ENCODE measurements around the gene COMMD1. TPM values are rescaled to one million over a fixed set of nuclear protein-coding genes. Genes with fewer than 3 reads are reported as not detected.

Gene COMMD1
- polyA plus RNA-seq, 1 of the 3 experiments (the other 2 are of a cell fraction) = 32.5 TPM

- TF ChIP-seq EZH2phosphoT487 (IDR thresholded peaks at IDR 0.05; ENCODE audit: borderline replicate concordance, low read depth) (no peak), CHD2 (IDR thresholded peaks at IDR 0.05; ENCODE audit: low read length, partially characterized antibody) (peak; percentile 74), RXRA (IDR thresholded peaks at IDR 0.05; ENCODE audit: borderline replicate concordance, low read depth) (no peak), MAX (IDR thresholded peaks at IDR 0.05; ENCODE audit: low read depth) (peak; percentile 75), TEAD4 (IDR thresholded peaks at IDR 0.05; ENCODE audit: borderline replicate concordance, insufficient read depth) (0 out of 2 replicates have a peak, but pooled peaks have one; percentile 45), NRF1 (IDR thresholded peaks at IDR 0.05; ENCODE audit: low read depth, low read length) (no peak), SIN3A (IDR thresholded peaks at IDR 0.05; ENCODE audit: borderline replicate concordance, low read depth, low read length) (no peak), RCOR1 (IDR thresholded peaks at IDR 0.05; ENCODE audit: low read length) (peak; percentile 77), FOXM1 (IDR thresholded peaks at IDR 0.05; ENCODE audit: low read depth) (0 out of 2 replicates have a peak, but pooled peaks have one; percentile 24), POLR2AphosphoS5 (IDR thresholded peaks at IDR 0.05; ENCODE audit: low read depth, low read length) (peak; percentile 56; the same call in 1 of the 2 replicates)
These were observed 244.2 kb downstream of the COMMD1 start (continued) for GRCh38 chr2:62149708-62150107.

- DNase-seq = no peak
- H3K9ac ChIP-seq = no peak overlapping the region
- H3K36me3 ChIP-seq (replicated peaks in 1 of 2; ENCODE audit: control insufficient read depth in 1 of 2, insufficient read depth in 2 of 2, low read length in 1 of 2) = no peaks in the 10 kb centered on the region
- H3K4me3 ChIP-seq (ENCODE audit: low read depth in 2 of 2, low read length in 1 of 2) = no peak overlapping the region
- no peaks in the 10 kb centered on the region for H3K9me3 ChIP-seq
- peak overlapping the region; percentile 11; the same call in 1 of the 2 replicates for H3K4me2 ChIP-seq
- peaks cover 35% of the 10 kb centered on the region for H3F3A ChIP-seq (replicated peaks; ENCODE audit: insufficient read depth)
- no peaks in the 10 kb centered on the region for H3K27me3 ChIP-seq (ENCODE audit: insufficient read depth)
- no peaks in the 10 kb centered on the region for H3K79me2 ChIP-seq (ENCODE audit: insufficient read depth)
- H4K20me1 ChIP-seq (ENCODE audit: insufficient read depth) = no peaks in the 10 kb centered on the region
- POLR2A ChIA-PET = no interaction called here
- CTCF ChIA-PET = interaction anchor here (1.5 kb wide), 1 partner anchor 157 kb away, joined by 5 read pairs; no protein-coding TSS in a partner anchor
- WGBS (ENCODE audit: low lambda C conversion rate) = 85% methylated on average over 6 of the region's 6 CpGs
- no peak overlapping the region for H2AFZ ChIP-seq (ENCODE audit: low read depth)
- H3K27ac ChIP-seq (ENCODE audit: low read depth in 2 of 2, low read length in 1 of 2) = peak overlapping the region; percentile 73 to 89
- no peaks in the 10 kb centered on the region for H3K9me2 ChIP-seq
- peak in 1 of 2 experiments; percentile 6; a peak in 1 of 4 replicates for TF ChIP-seq EP300 (IDR thresholded peaks at IDR 0.05; ENCODE audit: borderline replicate concordance in 1 of 2, low read depth in 1 of 2, low read length in 1 of 2)
- TF ChIP-seq ELF1 (IDR thresholded peaks at IDR 0.05) = no peak
- peaks cover 15 to 25% of the 10 kb centered on the region in 2 experiments; a peak in 3 of 4 replicates for H3K4me1 ChIP-seq (ENCODE audit: control insufficient read depth in 1 of 2, insufficient read depth in 2 of 2, low read depth in 1 of 2, low read length in 1 of 2)
These were observed 245.3 kb downstream of the COMMD1 start for GRCh38 chr2:62150597-62151305.

GRCh38 chr2:62151306-62151638 is 245.8 kb downstream of the COMMD1 start:
- H4K20me1 ChIP-seq (ENCODE audit: insufficient read depth) = no peaks in the 10 kb centered on the region
- POLR2A ChIA-PET = no interaction called here

More at GRCh38 chr2:62151306-62151638, 245.8 kb downstream of the COMMD1 start:
- no peak for TF ChIP-seq EP300 (IDR thresholded peaks at IDR 0.05; ENCODE audit: borderline replicate concordance in 1 of 2, low read depth in 1 of 2, low read length in 1 of 2)
- TF ChIP-seq TAF1 (IDR thresholded peaks at IDR 0.05; ENCODE audit: borderline replicate concordance, low read depth, low read length) = no peak
- no peak for TF ChIP-seq GATA2 (CRISPR knock-in tag; IDR thresholded peaks at IDR 0.05)
- TF ChIP-seq JUND (IDR thresholded peaks at IDR 0.05) = no peak
- no peak for TF ChIP-seq YY1 (IDR thresholded peaks at IDR 0.05; ENCODE audit: low read depth)
- no peak for TF ChIP-seq MXI1 (IDR thresholded peaks at IDR 0.05; ENCODE audit: low read depth, low read length)
- no peak for TF ChIP-seq SMC3 (IDR thresholded peaks at IDR 0.05; ENCODE audit: low read depth, low read length)
- TF ChIP-seq GABPA (IDR thresholded peaks at IDR 0.05; ENCODE audit: low read depth) = no peak
- no peak for TF ChIP-seq NFIC (IDR thresholded peaks at IDR 0.05; ENCODE audit: borderline replicate concordance)
- TF ChIP-seq RXRA (IDR thresholded peaks at IDR 0.05; ENCODE audit: borderline replicate concordance, low read depth) = no peak
- TF ChIP-seq SIN3A (IDR thresholded peaks at IDR 0.05; ENCODE audit: borderline replicate concordance, low read depth, low read length) = no peak
- no peak for TF ChIP-seq IRF3 (IDR thresholded peaks at IDR 0.05; ENCODE audit: low read depth, low read length)
- TF ChIP-seq MEF2A (IDR thresholded peaks at IDR 0.05; ENCODE audit: borderline replicate concordance, low read depth) = no peak
- TF ChIP-seq RAD21 (IDR thresholded peaks at IDR 0.05; ENCODE audit: low read length) = no peak
- no peak for TF ChIP-seq FOXJ3 (CRISPR knock-in tag; IDR thresholded peaks at IDR 0.05)
- TF ChIP-seq FOXM1 (IDR thresholded peaks at IDR 0.05; ENCODE audit: low read depth) = no peak
- no peak for TF ChIP-seq CHD2 (IDR thresholded peaks at IDR 0.05; ENCODE audit: low read length, partially characterized antibody)
- DNase-seq = no peak
- peak overlapping the region; percentile 73 to 89; a peak in 2 of 4 replicates for H3K27ac ChIP-seq (ENCODE audit: low read depth in 2 of 2, low read length in 1 of 2)
- no peak overlapping the region for H3K4me3 ChIP-seq (ENCODE audit: low read depth in 2 of 2, low read length in 1 of 2)
- H3K9ac ChIP-seq = no peak overlapping the region
- WGBS (ENCODE audit: low lambda C conversion rate) = 99% methylated on average over 4 of the region's 4 CpGs
- CTCF ChIA-PET = no interaction called here
- no peaks in the 10 kb centered on the region for H3K36me3 ChIP-seq (replicated peaks in 1 of 2; ENCODE audit: control insufficient read depth in 1 of 2, insufficient read depth in 2 of 2, low read length in 1 of 2)
- H3K27me3 ChIP-seq (ENCODE audit: insufficient read depth) = no peaks in the 10 kb centered on the region
- peaks cover 35% of the 10 kb centered on the region for H3F3A ChIP-seq (replicated peaks; ENCODE audit: insufficient read depth)
- H3K79me2 ChIP-seq (ENCODE audit: insufficient read depth) = no peaks in the 10 kb centered on the region
- H3K9me2 ChIP-seq = no peaks in the 10 kb centered on the region
- no peaks in the 10 kb centered on the region for H3K9me3 ChIP-seq
- peaks cover 15 to 25% of the 10 kb centered on the region in 2 experiments; a peak in 3 of 4 replicates for H3K4me1 ChIP-seq (ENCODE audit: control insufficient read depth in 1 of 2, insufficient read depth in 2 of 2, low read depth in 1 of 2, low read length in 1 of 2)
- no peak overlapping the region for H2AFZ ChIP-seq (ENCODE audit: low read depth)
- H3K4me2 ChIP-seq = peak overlapping the region; percentile 11; the same call in 1 of the 2 replicates
